HepG2 (cell line): ENCODE results near the gene LSM10. TPM values are rescaled to one million over a fixed set of nuclear protein-coding genes. Genes with fewer than 3 reads are reported as not detected.
A peak's percentile ranks its signal among the peaks of the same experiment; 100 is the strongest.

ENCODE experiments used
- BRD4 ChIP-seq: sonication (generic); formaldehyde crosslinking; IDR thresholded peaks from 2 replicates; pipeline ENCODE4 v1.4.0; 2020; ENCODE audit warnings: missing genetic modification reagents
- DMAP1 ChIP-seq: IDR thresholded peaks from 2 replicates; pipeline ENCODE4 v1.6.1; 2016
- HOXA3 ChIP-seq: sonication (generic); formaldehyde crosslinking; IDR thresholded peaks from 2 replicates; pipeline ENCODE4 v1.5.0; 2020; ENCODE audit warnings: missing genetic modification reagents
- HOXD1 ChIP-seq: sonication (generic); formaldehyde crosslinking; IDR thresholded peaks from 2 replicates; pipeline ENCODE4 v1.5.0; 2020; ENCODE audit warnings: missing genetic modification reagents
- IKZF4 ChIP-seq: sonication (generic); formaldehyde crosslinking; IDR thresholded peaks from 2 replicates; pipeline ENCODE4 v1.5.1; 2020; ENCODE audit warnings: borderline replicate concordance, mild to moderate bottlenecking, low read depth, missing genetic modification reagents; ENCODE audit errors: not compliant biosample characterization
- JUNB ChIP-seq: sonication (generic); formaldehyde crosslinking; IDR thresholded peaks from 2 replicates; pipeline ENCODE4 v1.8.0; 2022; ENCODE audit warnings: missing genetic modification reagents, mild to moderate bottlenecking, borderline replicate concordance
- MZF1 ChIP-seq: sonication (generic); formaldehyde crosslinking; IDR thresholded peaks from 2 replicates; pipeline ENCODE4 v1.8.1; 2023; ENCODE audit warnings: mild to moderate bottlenecking, missing genetic modification reagents, borderline replicate concordance
- NKX3-1 ChIP-seq: sonication (generic); formaldehyde crosslinking; IDR thresholded peaks from 2 replicates; pipeline ENCODE4 v1.5.0; 2020; ENCODE audit warnings: missing genetic modification reagents
- RBM39 ChIP-seq: fragments of 200-400 bp; formaldehyde crosslinking; IDR thresholded peaks from one replicate; pipeline ENCODE4 v1.6.1; 2018; ENCODE audit warnings: antibody characterized with exemption, mild to moderate bottlenecking, low read depth, low read length; ENCODE audit not compliant: poor library complexity, severe bottlenecking
- SPEN ChIP-seq: sonication (generic); formaldehyde crosslinking; IDR thresholded peaks from 2 replicates; pipeline ENCODE4 v1.5.1; 2020; ENCODE audit warnings: low read depth, mild to moderate bottlenecking, missing genetic modification reagents
- ZNF136 ChIP-seq: sonication (generic); formaldehyde crosslinking; IDR thresholded peaks from 2 replicates; pipeline ENCODE4 v1.8.1; 2022; ENCODE audit warnings: low read depth, mild to moderate bottlenecking, moderate library complexity, missing genetic modification reagents
- ZNF232 ChIP-seq: sonication (generic); formaldehyde crosslinking; IDR thresholded peaks from 2 replicates; pipeline ENCODE4 v1.4.0; 2020; ENCODE audit warnings: missing genetic modification reagents, borderline replicate concordance
- ZNF235 ChIP-seq: sonication (generic); formaldehyde crosslinking; IDR thresholded peaks from 2 replicates; pipeline ENCODE4 v1.8.1; 2023; ENCODE audit warnings: mild to moderate bottlenecking, missing genetic modification reagents, borderline replicate concordance
- ZNF430 ChIP-seq: sonication (generic); formaldehyde crosslinking; IDR thresholded peaks from 2 replicates; pipeline ENCODE4 v1.9.0; 2021; ENCODE audit warnings: mild to moderate bottlenecking, missing genetic modification reagents
- ZNF580 ChIP-seq: IDR thresholded peaks from 2 replicates; pipeline ENCODE4 v1.6.1; 2016; ENCODE audit warnings: low read depth, borderline replicate concordance
- ZNF619 ChIP-seq: sonication (generic); formaldehyde crosslinking; IDR thresholded peaks from 2 replicates; pipeline ENCODE4 v1.4.0; 2020; ENCODE audit warnings: mild to moderate bottlenecking, missing genetic modification reagents
- ZNF713 ChIP-seq: sonication (generic); formaldehyde crosslinking; IDR thresholded peaks from 2 replicates; pipeline ENCODE4 v1.4.0; 2020; ENCODE audit warnings: mild to moderate bottlenecking, missing genetic modification reagents
- ZSCAN9 ChIP-seq: IDR thresholded peaks from 2 replicates; pipeline ENCODE4 v1.6.1; 2016; ENCODE audit warnings: borderline replicate concordance
- polyA plus RNA-seq, 8 experiments: library from polyadenylated mRNA; depleted of rRNA in 3 of 8; stranded (reverse) in 7 of 8; unstranded in 1 of 8; fragments of >200 nt; fragmentation: Illumina TruSeq in 4 of 8; extraction: Trizol in 4 of 8; gene quantifications; 2 replicates each; pipeline versions ENCODE4 v1.2.1 to v1.2.3, GENCODE V29; 2011 to 2016; ENCODE audit warnings: low read depth in 4 of 8, missing spikeins in 1 of 8, mixed read lengths in 1 of 8; ENCODE audit not compliant: insufficient read depth in 1 of 8
- total RNA-seq, 5 experiments: library from RNA; depleted of rRNA; stranded (reverse); fragments of >200 nt; fragmentation: Illumina TruSeq; extraction: Trizol; gene quantifications; 2 replicates each; pipeline ENCODE4 v1.2.3, GENCODE V29; 2016; ENCODE audit warnings: low read depth in 1 of 5
- TF ChIP-seq, protein P1 (sequence below): sonication (generic); formaldehyde crosslinking; IDR thresholded peaks from 2 replicates; pipeline ENCODE4 v1.4.0; 2020; ENCODE audit warnings: missing genetic modification reagents, borderline replicate concordance
- TF ChIP-seq, protein P2 (sequence below): IDR thresholded peaks from 2 replicates; pipeline ENCODE4 v1.6.1; 2016
- TF ChIP-seq, protein P3 (sequence below): sonication (generic); formaldehyde crosslinking; IDR thresholded peaks from 2 replicates; pipeline ENCODE4 v1.8.1; 2022; ENCODE audit warnings: low read depth, mild to moderate bottlenecking, missing genetic modification reagents

LSM10 gene
- total and polyA plus RNA-seq, 2 of the 13 experiments (the other 11 are each of a cell fraction or from before 2014, with no cell fraction given), result 14.0 to 52.0 TPM

- 0 out of 2 replicates have a peak, but pooled peaks have one; percentile 3 for TF ChIP-seq ZSCAN9 (CRISPR knock-in tag)
- TF ChIP-seq ZNF235 (CRISPR knock-in tag), result no peak
- no peak for TF ChIP-seq JUNB (CRISPR knock-in tag)
- TF ChIP-seq IKZF4 (CRISPR knock-in tag), result no peak
- peak; percentile 68 for TF ChIP-seq DMAP1 (CRISPR knock-in tag)
- no peak for TF ChIP-seq ZNF136 (CRISPR knock-in tag)
- TF ChIP-seq, protein P1, sequence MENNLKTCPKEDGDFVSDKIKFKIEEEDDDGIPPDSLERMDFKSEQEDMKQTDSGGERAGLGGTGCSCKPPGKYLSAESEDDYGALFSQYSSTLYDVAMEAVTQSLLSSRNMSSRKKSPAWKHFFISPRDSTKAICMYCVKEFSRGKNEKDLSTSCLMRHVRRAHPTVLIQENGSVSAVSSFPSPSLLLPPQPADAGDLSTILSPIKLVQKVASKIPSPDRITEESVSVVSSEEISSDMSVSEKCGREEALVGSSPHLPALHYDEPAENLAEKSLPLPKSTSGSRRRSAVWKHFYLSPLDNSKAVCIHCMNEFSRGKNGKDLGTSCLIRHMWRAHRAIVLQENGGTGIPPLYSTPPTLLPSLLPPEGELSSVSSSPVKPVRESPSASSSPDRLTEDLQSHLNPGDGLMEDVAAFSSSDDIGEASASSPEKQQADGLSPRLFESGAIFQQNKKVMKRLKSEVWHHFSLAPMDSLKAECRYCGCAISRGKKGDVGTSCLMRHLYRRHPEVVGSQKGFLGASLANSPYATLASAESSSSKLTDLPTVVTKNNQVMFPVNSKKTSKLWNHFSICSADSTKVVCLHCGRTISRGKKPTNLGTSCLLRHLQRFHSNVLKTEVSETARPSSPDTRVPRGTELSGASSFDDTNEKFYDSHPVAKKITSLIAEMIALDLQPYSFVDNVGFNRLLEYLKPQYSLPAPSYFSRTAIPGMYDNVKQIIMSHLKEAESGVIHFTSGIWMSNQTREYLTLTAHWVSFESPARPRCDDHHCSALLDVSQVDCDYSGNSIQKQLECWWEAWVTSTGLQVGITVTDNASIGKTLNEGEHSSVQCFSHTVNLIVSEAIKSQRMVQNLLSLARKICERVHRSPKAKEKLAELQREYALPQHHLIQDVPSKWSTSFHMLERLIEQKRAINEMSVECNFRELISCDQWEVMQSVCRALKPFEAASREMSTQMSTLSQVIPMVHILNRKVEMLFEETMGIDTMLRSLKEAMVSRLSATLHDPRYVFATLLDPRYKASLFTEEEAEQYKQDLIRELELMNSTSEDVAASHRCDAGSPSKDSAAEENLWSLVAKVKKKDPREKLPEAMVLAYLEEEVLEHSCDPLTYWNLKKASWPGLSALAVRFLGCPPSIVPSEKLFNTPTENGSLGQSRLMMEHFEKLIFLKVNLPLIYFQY (CRISPR knock-in tag), result peak; percentile 47; the same call in 1 of the 2 replicates
- TF ChIP-seq SPEN (CRISPR knock-in tag), result 0 out of 2 replicates have a peak, but pooled peaks have one; percentile 57
- TF ChIP-seq ZNF619 (CRISPR knock-in tag), result no peak
- TF ChIP-seq HOXA3 (CRISPR knock-in tag), result peak; percentile 88
- TF ChIP-seq ZNF580 (CRISPR knock-in tag), result no peak; the same call in 1 of the 2 replicates
- peak; percentile 35 for TF ChIP-seq RBM39
- TF ChIP-seq ZNF232 (CRISPR knock-in tag), result peak; percentile 85; the same call in 1 of the 2 replicates
- TF ChIP-seq MZF1 (CRISPR knock-in tag), result no peak
- TF ChIP-seq NKX3-1 (CRISPR knock-in tag), result no peak; the same call in none of the 2 replicates
- TF ChIP-seq, protein P2, sequence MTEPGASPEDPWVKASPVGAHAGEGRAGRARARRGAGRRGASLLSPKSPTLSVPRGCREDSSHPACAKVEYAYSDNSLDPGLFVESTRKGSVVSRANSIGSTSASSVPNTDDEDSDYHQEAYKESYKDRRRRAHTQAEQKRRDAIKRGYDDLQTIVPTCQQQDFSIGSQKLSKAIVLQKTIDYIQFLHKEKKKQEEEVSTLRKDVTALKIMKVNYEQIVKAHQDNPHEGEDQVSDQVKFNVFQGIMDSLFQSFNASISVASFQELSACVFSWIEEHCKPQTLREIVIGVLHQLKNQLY (CRISPR knock-in tag), result peak; percentile 24; the same call in 1 of the 2 replicates
- TF ChIP-seq ZNF430, result peak; percentile 65; the same call in 1 of the 2 replicates
- TF ChIP-seq HOXD1 (CRISPR knock-in tag), result peak; percentile 51; the same call in 1 of the 2 replicates
- TF ChIP-seq BRD4 (CRISPR knock-in tag), result no peak
- TF ChIP-seq ZNF713 (CRISPR knock-in tag), result no peak
- TF ChIP-seq, protein P3, sequence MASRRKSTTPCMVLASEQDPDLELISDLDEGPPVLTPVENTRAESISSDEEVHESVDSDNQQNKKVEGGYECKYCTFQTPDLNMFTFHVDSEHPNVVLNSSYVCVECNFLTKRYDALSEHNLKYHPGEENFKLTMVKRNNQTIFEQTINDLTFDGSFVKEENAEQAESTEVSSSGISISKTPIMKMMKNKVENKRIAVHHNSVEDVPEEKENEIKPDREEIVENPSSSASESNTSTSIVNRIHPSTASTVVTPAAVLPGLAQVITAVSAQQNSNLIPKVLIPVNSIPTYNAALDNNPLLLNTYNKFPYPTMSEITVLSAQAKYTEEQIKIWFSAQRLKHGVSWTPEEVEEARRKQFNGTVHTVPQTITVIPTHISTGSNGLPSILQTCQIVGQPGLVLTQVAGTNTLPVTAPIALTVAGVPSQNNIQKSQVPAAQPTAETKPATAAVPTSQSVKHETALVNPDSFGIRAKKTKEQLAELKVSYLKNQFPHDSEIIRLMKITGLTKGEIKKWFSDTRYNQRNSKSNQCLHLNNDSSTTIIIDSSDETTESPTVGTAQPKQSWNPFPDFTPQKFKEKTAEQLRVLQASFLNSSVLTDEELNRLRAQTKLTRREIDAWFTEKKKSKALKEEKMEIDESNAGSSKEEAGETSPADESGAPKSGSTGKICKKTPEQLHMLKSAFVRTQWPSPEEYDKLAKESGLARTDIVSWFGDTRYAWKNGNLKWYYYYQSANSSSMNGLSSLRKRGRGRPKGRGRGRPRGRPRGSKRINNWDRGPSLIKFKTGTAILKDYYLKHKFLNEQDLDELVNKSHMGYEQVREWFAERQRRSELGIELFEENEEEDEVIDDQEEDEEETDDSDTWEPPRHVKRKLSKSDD (CRISPR knock-in tag), result peak; percentile 73; the same call in 1 of the 2 replicates
These were observed at the start of gene LSM10 (continued) for GRCh38 chr1:36397378-36398230.
